SK-N-SH treated with all-trans-retinoic acid at 6 μM for 48 hours (cell line): Measurements from ENCODE around the gene GHRH.

Experiments used
- ATAC-seq: fragments of 200-7000 bp; cut with Tn5 transposase; 3 replicates; pipeline ENCODE4 v1.9.1; 2020; ENCODE audit warnings: mild to moderate bottlenecking, moderate library complexity
- ARNTL ChIP-seq: fragments of 450-650 bp; formaldehyde crosslinking; IDR thresholded peaks from 2 replicates; pipeline ENCODE4 v1.5.0; 2020; ENCODE audit warnings: low read depth, mild to moderate bottlenecking, moderate library complexity, borderline replicate concordance
- CSDC2 ChIP-seq: fragments of 250-450 bp; sonication (Bioruptor Pico); IDR thresholded peaks from 2 replicates; pipeline ENCODE4 v1.5.0; 2020; ENCODE audit warnings: mild to moderate bottlenecking, moderate library complexity
- ESRRG ChIP-seq: fragments of 250-450 bp; sonication (Bioruptor Pico); IDR thresholded peaks from 2 replicates; pipeline ENCODE4 v1.6.1; 2021; ENCODE audit warnings: mild to moderate bottlenecking
- GLIS3 ChIP-seq: fragments of 250-450 bp; sonication (Bioruptor Pico); IDR thresholded peaks from 2 replicates; pipeline ENCODE4 v1.5.0; 2020; ENCODE audit warnings: mild to moderate bottlenecking, moderate library complexity
- ISL1 ChIP-seq: fragments of 250-450 bp; sonication (Bioruptor Pico); IDR thresholded peaks from 2 replicates; pipeline ENCODE4 v2.1.2; 2022; ENCODE audit warnings: mild to moderate bottlenecking, moderate library complexity
- OSR1 ChIP-seq: fragments of 250-450 bp; sonication (Bioruptor Pico); IDR thresholded peaks from 2 replicates; pipeline ENCODE4 v1.8.0; 2022; ENCODE audit warnings: moderate library complexity, mild to moderate bottlenecking, inconsistent platforms
- PPARA ChIP-seq: fragments of 250-450 bp; sonication (Bioruptor Pico); IDR thresholded peaks from 2 replicates; pipeline ENCODE4 v1.5.0; 2020; ENCODE audit warnings: mild to moderate bottlenecking, borderline replicate concordance
- RARB ChIP-seq: fragments of 250-450 bp; sonication (Bioruptor Pico); IDR thresholded peaks from 2 replicates; pipeline ENCODE4 v1.8.0; 2021; ENCODE audit warnings: mild to moderate bottlenecking, moderate library complexity
- SNAI2 ChIP-seq: fragments of 250-450 bp; sonication (Bioruptor Pico); IDR thresholded peaks from 2 replicates; pipeline ENCODE4 v1.5.0; 2020; ENCODE audit warnings: mild to moderate bottlenecking, moderate library complexity
- TCF4 ChIP-seq: fragments of 250-450 bp; sonication (Bioruptor Pico); IDR thresholded peaks from 2 replicates; pipeline ENCODE4 v1.8.0; 2021; ENCODE audit warnings: mild to moderate bottlenecking, moderate library complexity, borderline replicate concordance
- TOX ChIP-seq: fragments of 250-450 bp; sonication (Bioruptor Pico); IDR thresholded peaks from 2 replicates; pipeline ENCODE4 v1.8.0; 2021; ENCODE audit warnings: mild to moderate bottlenecking, moderate library complexity, borderline replicate concordance
- ZC3H10 ChIP-seq: fragments of 250-450 bp; sonication (Bioruptor Pico); IDR thresholded peaks from 2 replicates; pipeline ENCODE4 v1.5.1; 2021; ENCODE audit warnings: mild to moderate bottlenecking, moderate library complexity
- ZFP3 ChIP-seq: fragments of 250-450 bp; sonication (Bioruptor Pico); IDR thresholded peaks from 2 replicates; pipeline ENCODE4 v1.5.0; 2020; ENCODE audit warnings: mild to moderate bottlenecking, moderate library complexity
- ZNF565 ChIP-seq: fragments of 450-650 bp; formaldehyde crosslinking; conservative IDR thresholded peaks from 2 replicates; pipeline ENCODE4 v1.5.0; 2020; ENCODE audit warnings: low read depth, mild to moderate bottlenecking, moderate library complexity
- ZNF70 ChIP-seq: fragments of 450-650 bp; formaldehyde crosslinking; IDR thresholded peaks from 2 replicates; pipeline ENCODE4 v1.5.0; 2020; ENCODE audit warnings: mild to moderate bottlenecking, moderate library complexity
- ZNF8 ChIP-seq: fragments of 450-650 bp; formaldehyde crosslinking; IDR thresholded peaks from 2 replicates; pipeline ENCODE4 v1.5.0; 2020; ENCODE audit warnings: mild to moderate bottlenecking, moderate library complexity
- TF ChIP-seq, protein P1 (sequence below): fragments of 250-450 bp; sonication (Bioruptor Pico); IDR thresholded peaks from 2 replicates; pipeline ENCODE4 v1.5.1; 2020; ENCODE audit warnings: low read depth, mild to moderate bottlenecking, moderate library complexity
- TF ChIP-seq, protein P2 (sequence below): fragments of 250-450 bp; sonication (Bioruptor Pico); IDR thresholded peaks from 2 replicates; pipeline ENCODE4 v1.5.0; 2020; ENCODE audit warnings: mild to moderate bottlenecking, moderate library complexity
- TF ChIP-seq, protein P3 (sequence below): fragments of 250-450 bp; sonication (Bioruptor Pico); IDR thresholded peaks from 2 replicates; pipeline ENCODE4 v1.5.1; 2021; ENCODE audit warnings: mild to moderate bottlenecking, moderate library complexity

Gene GHRH

DNA sequence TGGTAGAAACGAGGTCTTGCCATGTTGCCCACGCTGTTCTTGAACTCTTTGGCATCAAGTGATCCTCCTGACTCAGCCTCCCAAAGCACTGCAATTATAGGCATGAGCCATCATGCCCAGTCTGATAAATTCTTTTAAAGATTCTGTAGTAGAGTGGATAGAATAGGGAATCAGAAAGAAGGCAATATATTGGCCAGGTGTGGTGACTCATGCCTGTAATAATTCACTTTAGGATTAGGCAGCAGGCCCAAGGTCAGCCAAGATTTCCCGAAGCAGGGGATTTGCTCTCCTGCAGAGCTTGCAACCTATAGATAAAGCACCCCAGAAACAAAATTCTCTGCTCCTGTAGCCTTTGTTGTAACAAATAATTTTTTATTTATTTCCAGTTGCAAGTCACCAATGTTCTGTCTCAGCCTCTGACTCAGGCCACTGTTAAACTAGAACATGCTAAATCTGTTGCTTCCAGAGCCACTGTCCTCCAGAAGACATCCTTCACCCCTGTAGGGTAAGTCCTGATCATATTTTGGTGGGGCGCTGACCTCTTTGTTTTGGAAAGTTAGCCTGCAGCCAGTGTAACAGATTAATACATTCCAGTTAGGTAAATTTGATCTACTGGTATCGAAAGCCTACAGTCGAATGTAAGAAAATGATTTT lies 51.8 kb downstream of the GHRH start:
- no peak for ATAC-seq
- TF ChIP-seq ZFP3 (CRISPR knock-in tag) = no peak
- no peak for TF ChIP-seq ZC3H10
- no peak for TF ChIP-seq ZNF70 (CRISPR knock-in tag)
- no peak for TF ChIP-seq ZNF8
- no peak for TF ChIP-seq ZNF565
- no peak for TF ChIP-seq TCF4 (CRISPR knock-in tag)
- TF ChIP-seq ESRRG (CRISPR knock-in tag) = no peak
- TF ChIP-seq, protein P1, sequence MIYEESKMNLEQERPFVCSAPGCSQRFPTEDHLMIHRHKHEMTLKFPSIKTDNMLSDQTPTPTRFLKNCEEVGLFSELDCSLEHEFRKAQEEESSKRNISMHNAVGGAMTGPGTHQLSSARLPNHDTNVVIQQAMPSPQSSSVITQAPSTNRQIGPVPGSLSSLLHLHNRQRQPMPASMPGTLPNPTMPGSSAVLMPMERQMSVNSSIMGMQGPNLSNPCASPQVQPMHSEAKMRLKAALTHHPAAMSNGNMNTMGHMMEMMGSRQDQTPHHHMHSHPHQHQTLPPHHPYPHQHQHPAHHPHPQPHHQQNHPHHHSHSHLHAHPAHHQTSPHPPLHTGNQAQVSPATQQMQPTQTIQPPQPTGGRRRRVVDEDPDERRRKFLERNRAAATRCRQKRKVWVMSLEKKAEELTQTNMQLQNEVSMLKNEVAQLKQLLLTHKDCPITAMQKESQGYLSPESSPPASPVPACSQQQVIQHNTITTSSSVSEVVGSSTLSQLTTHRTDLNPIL (CRISPR knock-in tag) = no peak
- no peak for TF ChIP-seq ARNTL (CRISPR knock-in tag)
- no peak for TF ChIP-seq CSDC2 (CRISPR knock-in tag)
- no peak for TF ChIP-seq SNAI2
- TF ChIP-seq, protein P2, sequence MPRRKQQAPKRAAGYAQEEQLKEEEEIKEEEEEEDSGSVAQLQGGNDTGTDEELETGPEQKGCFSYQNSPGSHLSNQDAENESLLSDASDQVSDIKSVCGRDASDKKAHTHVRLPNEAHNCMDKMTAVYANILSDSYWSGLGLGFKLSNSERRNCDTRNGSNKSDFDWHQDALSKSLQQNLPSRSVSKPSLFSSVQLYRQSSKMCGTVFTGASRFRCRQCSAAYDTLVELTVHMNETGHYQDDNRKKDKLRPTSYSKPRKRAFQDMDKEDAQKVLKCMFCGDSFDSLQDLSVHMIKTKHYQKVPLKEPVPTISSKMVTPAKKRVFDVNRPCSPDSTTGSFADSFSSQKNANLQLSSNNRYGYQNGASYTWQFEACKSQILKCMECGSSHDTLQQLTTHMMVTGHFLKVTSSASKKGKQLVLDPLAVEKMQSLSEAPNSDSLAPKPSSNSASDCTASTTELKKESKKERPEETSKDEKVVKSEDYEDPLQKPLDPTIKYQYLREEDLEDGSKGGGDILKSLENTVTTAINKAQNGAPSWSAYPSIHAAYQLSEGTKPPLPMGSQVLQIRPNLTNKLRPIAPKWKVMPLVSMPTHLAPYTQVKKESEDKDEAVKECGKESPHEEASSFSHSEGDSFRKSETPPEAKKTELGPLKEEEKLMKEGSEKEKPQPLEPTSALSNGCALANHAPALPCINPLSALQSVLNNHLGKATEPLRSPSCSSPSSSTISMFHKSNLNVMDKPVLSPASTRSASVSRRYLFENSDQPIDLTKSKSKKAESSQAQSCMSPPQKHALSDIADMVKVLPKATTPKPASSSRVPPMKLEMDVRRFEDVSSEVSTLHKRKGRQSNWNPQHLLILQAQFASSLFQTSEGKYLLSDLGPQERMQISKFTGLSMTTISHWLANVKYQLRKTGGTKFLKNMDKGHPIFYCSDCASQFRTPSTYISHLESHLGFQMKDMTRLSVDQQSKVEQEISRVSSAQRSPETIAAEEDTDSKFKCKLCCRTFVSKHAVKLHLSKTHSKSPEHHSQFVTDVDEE (CRISPR knock-in tag) = no peak
- no peak for TF ChIP-seq PPARA (CRISPR knock-in tag)

DNA sequence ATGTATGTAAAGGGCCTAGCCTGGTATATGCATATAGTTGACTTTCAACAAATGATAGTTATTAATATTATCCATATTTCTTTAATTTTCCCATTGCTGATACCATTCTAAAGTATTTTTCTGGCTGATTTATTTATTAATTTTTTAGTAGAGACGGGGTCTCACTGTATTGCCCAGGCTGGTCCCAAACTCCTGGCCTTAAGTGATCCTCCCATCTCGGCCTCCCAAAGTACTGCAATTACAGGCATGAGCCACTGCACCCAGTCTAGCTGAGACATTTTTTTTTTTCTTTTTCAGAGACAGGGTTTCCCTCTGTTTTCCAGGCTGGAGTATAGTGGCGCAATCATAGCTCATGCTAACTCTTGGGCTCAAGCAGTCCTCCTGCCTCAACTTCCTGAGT lies 52.4 kb downstream of the GHRH start:
- no peak for ATAC-seq

DNA sequence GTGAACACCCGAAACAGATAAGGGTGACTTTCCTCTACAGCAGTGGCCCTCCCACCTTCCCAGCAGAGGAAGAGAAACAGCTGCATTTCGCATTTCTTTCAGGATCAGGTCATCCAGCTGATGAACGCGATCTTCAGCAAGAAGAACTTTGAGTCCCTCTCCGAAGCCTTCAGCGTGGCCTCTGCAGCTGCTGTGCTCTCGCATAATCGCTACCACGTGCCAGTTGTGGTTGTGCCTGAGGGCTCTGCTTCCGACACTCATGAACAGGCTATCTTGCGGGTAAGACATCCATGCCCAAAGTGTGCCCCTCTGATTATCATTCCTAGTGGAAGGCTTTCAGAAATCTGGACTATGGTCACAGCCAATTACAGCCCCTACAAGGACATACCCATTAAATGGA lies 54.4 kb downstream of the GHRH start:
- TF ChIP-seq ZC3H10 = no peak
- no peak for TF ChIP-seq TOX
- TF ChIP-seq ISL1 (CRISPR knock-in tag) = no peak
- TF ChIP-seq GLIS3 (CRISPR knock-in tag) = no peak
- TF ChIP-seq, protein P1 (CRISPR knock-in tag) = no peak
- no peak for TF ChIP-seq OSR1 (CRISPR knock-in tag)
- TF ChIP-seq ZFP3 (CRISPR knock-in tag) = no peak

More for the DNA sequence above, 52.4 kb downstream of the GHRH start:
- TF ChIP-seq, protein P3, sequence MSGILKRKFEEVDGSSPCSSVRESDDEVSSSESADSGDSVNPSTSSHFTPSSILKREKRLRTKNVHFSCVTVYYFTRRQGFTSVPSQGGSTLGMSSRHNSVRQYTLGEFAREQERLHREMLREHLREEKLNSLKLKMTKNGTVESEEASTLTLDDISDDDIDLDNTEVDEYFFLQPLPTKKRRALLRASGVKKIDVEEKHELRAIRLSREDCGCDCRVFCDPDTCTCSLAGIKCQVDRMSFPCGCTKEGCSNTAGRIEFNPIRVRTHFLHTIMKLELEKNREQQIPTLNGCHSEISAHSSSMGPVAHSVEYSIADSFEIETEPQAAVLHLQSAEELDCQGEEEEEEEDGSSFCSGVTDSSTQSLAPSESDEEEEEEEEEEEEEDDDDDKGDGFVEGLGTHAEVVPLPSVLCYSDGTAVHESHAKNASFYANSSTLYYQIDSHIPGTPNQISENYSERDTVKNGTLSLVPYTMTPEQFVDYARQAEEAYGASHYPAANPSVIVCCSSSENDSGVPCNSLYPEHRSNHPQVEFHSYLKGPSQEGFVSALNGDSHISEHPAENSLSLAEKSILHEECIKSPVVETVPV (CRISPR knock-in tag) = no peak
- TF ChIP-seq, protein P1 (CRISPR knock-in tag) = no peak

DNA sequence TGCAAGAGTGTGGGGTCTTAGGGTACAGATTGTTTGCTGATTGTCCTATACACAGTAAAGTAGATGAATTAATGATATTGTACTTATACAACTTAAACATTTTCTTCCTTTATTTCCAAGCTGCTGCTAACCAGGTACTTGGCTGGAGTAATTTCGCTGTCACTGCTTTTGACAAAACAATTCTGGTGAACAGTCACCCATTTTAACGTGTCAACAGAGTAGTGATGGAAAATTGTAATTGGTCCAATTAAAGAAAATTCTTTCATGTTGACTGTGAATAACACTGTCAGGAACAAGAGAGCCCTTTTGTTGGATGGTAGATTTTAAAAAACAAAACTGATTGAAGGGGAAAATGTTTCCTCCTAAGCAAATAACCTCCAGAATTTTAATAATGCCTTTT lies 55.8 kb downstream of the GHRH start:
- ATAC-seq = no peak
- no peak for TF ChIP-seq ZNF8
- TF ChIP-seq OSR1 (CRISPR knock-in tag) = no peak
- TF ChIP-seq ZNF565 = no peak
- TF ChIP-seq CSDC2 (CRISPR knock-in tag) = no peak
- no peak for TF ChIP-seq PPARA (CRISPR knock-in tag)
- no peak for TF ChIP-seq RARB (CRISPR knock-in tag)
- TF ChIP-seq, protein P2 (CRISPR knock-in tag) = no peak
- TF ChIP-seq, protein P1 (CRISPR knock-in tag) = no peak
- TF ChIP-seq TOX = no peak
- TF ChIP-seq ARNTL (CRISPR knock-in tag) = no peak
- no peak for TF ChIP-seq ISL1 (CRISPR knock-in tag)
- no peak for TF ChIP-seq ZC3H10

More for the DNA sequence above, 54.4 kb downstream of the GHRH start:
- no peak for ATAC-seq
